Choroid plexus epithelial cell (primary cell): ENCODE measurements around the gene SPRR1A.

ENCODE experiments used
- DNase-seq: peaks from one replicate; pipeline ENCODE4 v3.0.0-alpha.2; 2010; ENCODE audit warnings: low read depth
- H3K4me3 ChIP-seq: 2 replicates; pipeline ENCODE4 v1.5.1; 2011; ENCODE audit warnings: low read depth, mild to moderate bottlenecking, control low read depth, low read length, moderate library complexity
- TF ChIP-seq, protein P1 (sequence below): conservative IDR thresholded peaks from 2 replicates; pipeline ENCODE4 v1.5.1; 2011; ENCODE audit warnings: low read depth, mild to moderate bottlenecking, control low read depth, inconsistent platforms, low read length, moderate library complexity

SPRR1A gene

DNA sequence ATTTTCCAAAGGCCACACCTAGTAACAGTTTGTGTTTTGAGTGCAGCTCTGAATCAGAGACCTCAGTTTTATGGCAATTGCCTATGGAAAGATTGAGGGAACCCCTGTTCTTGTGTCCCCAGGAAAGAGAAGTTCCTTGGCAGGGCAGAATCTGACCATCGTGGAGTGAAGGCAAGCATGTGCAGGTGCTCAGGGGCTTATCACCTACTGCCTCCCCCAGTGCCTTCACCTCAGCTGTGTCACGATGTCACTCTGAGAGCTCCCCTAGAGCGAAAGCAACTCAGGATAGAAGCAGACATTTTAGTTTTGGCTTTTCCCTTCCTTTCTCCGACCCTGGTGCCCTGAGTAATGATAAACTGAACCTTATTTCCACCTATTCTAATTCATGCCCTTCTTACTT is 1.8 kb upstream of the SPRR1A start:
- TF ChIP-seq, protein P1, sequence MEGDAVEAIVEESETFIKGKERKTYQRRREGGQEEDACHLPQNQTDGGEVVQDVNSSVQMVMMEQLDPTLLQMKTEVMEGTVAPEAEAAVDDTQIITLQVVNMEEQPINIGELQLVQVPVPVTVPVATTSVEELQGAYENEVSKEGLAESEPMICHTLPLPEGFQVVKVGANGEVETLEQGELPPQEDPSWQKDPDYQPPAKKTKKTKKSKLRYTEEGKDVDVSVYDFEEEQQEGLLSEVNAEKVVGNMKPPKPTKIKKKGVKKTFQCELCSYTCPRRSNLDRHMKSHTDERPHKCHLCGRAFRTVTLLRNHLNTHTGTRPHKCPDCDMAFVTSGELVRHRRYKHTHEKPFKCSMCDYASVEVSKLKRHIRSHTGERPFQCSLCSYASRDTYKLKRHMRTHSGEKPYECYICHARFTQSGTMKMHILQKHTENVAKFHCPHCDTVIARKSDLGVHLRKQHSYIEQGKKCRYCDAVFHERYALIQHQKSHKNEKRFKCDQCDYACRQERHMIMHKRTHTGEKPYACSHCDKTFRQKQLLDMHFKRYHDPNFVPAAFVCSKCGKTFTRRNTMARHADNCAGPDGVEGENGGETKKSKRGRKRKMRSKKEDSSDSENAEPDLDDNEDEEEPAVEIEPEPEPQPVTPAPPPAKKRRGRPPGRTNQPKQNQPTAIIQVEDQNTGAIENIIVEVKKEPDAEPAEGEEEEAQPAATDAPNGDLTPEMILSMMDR = no peak
- DNase-seq = no peak
- H3K4me3 ChIP-seq = no peak overlapping the region

DNA sequence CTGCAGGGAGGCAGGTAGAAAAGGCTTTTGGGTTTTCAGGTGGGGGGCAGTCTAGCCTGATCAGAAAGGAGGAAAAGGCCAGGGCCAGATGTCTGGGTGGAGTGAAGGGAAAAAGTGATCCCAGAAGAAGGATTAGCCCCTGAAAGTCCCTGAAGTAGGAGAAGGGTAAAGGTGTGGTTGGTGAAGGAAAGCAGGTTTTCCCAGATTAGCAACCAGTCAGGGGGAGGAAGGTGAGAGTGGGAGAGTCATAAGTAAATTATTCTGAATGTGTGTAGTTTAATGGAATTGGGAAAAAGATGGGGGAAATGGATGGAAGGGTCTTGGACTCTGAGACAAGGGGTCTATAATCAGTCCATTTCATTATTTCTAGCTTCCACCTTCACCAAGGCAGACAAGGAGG is 647 bp upstream of the SPRR1A start:
- TF ChIP-seq, protein P1 = no peak
- DNase-seq = no peak
- no peak overlapping the region for H3K4me3 ChIP-seq

DNA sequence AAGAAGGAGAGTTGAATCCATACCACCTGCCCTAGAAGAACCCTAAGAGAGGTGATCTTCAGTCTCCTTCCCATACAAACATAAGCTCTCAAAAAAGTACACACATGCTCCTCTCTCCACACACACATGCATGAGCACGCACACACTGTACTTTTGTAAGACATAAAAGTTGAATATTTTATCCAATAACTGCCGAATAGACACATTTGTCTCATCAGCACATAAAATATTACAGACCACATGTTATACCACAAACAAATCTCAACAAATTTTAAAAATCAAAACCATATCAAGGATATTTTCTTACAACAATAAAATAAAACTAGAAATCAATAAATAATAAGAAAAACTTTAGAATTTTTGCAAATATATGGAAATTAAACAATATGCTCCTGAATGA is 2.7 kb downstream of the SPRR1A start:
- no peak for DNase-seq
- TF ChIP-seq, protein P1 = no peak
- no peak overlapping the region for H3K4me3 ChIP-seq

DNA sequence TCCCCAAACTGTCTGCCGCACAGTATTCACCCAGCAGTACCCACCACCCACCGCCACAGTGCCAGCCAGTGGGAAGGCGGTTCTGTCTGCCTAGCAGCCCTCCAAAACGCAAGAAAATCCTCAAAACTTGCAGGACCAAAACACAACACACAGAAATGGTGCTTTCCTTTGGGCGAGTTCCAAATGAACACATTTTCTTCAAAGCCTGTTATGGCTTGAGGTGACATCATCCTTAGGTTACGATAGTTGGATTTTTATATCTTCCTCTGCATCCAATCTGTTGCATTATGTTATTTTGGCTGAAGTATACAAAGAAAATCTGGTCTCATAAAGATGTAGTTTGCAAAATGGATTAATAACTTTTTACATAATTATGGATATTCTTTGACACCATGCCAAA is 9.3 kb downstream of the SPRR1A start:
- no peak for DNase-seq
- TF ChIP-seq, protein P1 = no peak
- H3K4me3 ChIP-seq = no peak overlapping the region

DNA sequence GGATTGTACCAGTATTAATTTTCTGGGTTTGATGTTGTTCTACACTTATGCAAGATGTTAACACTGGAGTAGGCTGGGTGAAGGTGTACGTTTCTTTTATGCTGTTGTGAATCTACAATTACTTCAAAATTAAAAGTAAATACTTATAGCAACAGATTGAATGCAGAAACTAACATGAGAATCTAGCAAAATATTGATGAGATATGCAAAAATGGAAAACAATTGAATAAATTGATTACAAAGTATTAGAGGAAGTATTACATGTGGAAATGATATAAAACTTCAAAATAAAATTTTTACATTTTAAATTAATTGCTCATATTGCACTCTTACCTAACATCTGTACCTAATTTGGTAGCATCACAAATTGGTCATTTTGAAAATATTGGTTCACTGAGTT is 12.0 kb downstream of the SPRR1A start:
- TF ChIP-seq, protein P1 = no peak
- no peak for DNase-seq
- H3K4me3 ChIP-seq = no peak overlapping the region

DNA sequence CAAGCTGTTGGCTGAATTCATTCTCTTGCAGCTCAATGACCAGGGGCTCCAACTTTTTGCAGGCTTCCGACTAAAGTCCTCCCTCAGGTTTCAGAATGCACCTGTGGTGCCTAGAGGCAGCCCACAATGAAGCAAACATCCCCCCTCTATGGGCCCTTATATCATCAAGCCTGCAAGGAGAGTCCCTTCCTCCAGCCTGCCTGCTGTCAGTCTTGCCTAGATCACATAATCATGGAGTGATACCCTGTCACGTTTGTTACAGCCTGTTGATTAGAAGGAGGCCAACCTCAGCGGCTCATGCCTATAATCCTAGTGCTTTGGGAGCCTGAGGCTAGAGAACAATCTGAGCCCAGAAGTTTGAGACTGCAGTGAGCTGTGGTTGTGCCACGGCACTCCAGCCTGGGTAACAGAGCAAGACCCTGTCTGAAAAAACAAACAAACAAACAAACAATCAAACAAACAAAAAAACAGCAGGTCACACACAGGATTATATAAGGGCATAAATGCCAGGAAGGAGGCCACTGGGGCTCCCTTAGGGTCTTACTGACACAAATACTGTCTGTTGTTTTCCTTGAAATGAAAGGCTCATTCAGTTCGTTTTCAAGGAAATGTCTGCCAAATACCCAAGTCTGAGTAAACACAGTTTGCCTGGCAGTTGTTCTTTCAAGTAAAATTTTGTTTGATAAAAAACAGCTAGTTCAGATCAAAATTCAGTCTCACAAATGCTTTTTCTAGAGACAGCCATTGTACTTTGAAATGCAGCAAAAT is 12.9 kb downstream of the SPRR1A start:
- no peak overlapping the region for H3K4me3 ChIP-seq
- no peak for DNase-seq
- TF ChIP-seq, protein P1 = no peak

DNA sequence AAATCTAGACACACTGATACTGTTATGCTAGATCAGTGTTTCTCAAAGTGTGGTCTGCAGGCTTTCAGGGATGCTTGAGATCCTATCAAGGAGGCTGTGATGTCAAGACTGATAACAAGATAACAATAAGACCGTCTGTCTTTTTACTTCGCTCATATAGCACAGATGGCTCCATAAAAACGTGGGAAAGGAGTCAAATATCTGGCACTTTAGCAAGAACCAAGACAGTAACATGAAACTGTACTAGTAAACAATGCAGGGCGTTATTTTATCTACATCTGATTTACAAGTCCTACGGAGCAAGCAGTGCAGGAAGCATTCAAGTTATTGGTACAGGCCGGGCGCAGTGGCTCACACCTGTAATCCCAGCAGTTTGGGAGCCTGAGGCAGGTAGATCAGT is 14.0 kb downstream of the SPRR1A start:
- TF ChIP-seq, protein P1 = no peak
- DNase-seq = no peak
- no peak overlapping the region for H3K4me3 ChIP-seq
